A673 (cell line): ENCODE data around the gene SH2D4B.

Source experiments
- EZH2 ChIP-seq: fragments of 200-600 bp; sonication (generic); IDR thresholded peaks from 2 replicates; pipeline ENCODE4 v1.6.1; 2017; ENCODE audit warnings: borderline replicate concordance, low read depth, mild to moderate bottlenecking, mixed read lengths, antibody characterized with exemption, low read length; ENCODE audit not compliant: poor library complexity, severe bottlenecking
- TF ChIP-seq, protein P1 (sequence below): fragments of 300-800, 200-600 bp; sonication (generic); conservative IDR thresholded peaks from 2 replicates; pipeline ENCODE4 v1.5.1; 2017; ENCODE audit warnings: low read depth, mild to moderate bottlenecking, antibody characterized with exemption, low read length, moderate library complexity, mixed read lengths

DNA sequence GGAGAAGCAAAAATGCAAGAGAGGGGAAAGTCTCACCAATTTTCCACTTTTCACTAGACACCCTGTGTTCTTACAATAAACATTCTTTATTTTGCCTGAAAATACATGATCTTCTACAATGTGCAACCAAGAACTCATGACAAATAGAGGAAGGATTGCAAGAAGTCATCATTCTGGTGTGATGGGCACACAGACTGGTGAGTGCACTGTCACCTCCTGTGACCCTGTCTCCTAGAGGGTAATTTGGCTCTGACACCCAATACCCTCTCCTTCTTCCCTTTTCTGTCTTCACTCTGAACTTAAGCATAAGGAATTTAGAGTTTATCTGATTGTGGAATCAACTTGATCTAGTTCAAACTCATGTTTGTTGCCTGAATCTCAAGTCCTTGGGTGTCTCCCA lies 153.7 kb downstream of the SH2D4B start:
- TF ChIP-seq, protein P1, sequence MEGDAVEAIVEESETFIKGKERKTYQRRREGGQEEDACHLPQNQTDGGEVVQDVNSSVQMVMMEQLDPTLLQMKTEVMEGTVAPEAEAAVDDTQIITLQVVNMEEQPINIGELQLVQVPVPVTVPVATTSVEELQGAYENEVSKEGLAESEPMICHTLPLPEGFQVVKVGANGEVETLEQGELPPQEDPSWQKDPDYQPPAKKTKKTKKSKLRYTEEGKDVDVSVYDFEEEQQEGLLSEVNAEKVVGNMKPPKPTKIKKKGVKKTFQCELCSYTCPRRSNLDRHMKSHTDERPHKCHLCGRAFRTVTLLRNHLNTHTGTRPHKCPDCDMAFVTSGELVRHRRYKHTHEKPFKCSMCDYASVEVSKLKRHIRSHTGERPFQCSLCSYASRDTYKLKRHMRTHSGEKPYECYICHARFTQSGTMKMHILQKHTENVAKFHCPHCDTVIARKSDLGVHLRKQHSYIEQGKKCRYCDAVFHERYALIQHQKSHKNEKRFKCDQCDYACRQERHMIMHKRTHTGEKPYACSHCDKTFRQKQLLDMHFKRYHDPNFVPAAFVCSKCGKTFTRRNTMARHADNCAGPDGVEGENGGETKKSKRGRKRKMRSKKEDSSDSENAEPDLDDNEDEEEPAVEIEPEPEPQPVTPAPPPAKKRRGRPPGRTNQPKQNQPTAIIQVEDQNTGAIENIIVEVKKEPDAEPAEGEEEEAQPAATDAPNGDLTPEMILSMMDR: no peak
- no peak for TF ChIP-seq EZH2
